Gastrocnemius medialis (tissue), 4 donors: ENCODE measurements around the gene PTGIR. TPM values are rescaled to one million over a fixed set of nuclear protein-coding genes. Genes with fewer than 3 reads are reported as not detected.

Source experiments
- ATAC-seq, 2 donors: fragments of 150-250 bp; one replicate each; pipeline ENCODE4 v1.9.1; 2016
- DNase-seq, 2 donors: peaks; one replicate each; pipeline ENCODE4 v3.0.0-alpha.2; 2019
- H3K27ac ChIP-seq, 4 donors: fragments of 200-600 bp; sonication (generic); 1 replicate in 1 of 4; 2 replicates in 3 of 4; pipeline ENCODE4 v1.5.1; 2016 to 2018; ENCODE audit warnings: mild to moderate bottlenecking in 2 of 4, moderate library complexity in 1 of 4
- H3K27me3 ChIP-seq, 3 donors: fragments of 200-600 bp; sonication (generic) in 2 of 3; 1 replicate in 1 of 3; 2 replicates in 2 of 3; pipeline versions ENCODE4 v1.5.1 to v1.6.0; 2016 to 2019; ENCODE audit warnings: mild to moderate bottlenecking in 1 of 3, moderate library complexity in 1 of 3
- H3K36me3 ChIP-seq, 2 donors: fragments of 200-600 bp; sonication (generic) in 1 of 2; one replicate each; pipeline ENCODE4 v1.5.1; 2017 to 2018
- H3K4me1 ChIP-seq, 2 donors: fragments of 200-600 bp; sonication (generic) in 1 of 2; one replicate each; pipeline ENCODE4 v1.5.1; 2016 to 2017; ENCODE audit warnings: mild to moderate bottlenecking in 2 of 2
- H3K4me3 ChIP-seq, 4 donors: fragments of 200-600 bp; sonication (generic) in 3 of 4; 1 replicate in 1 of 4; 2 replicates in 3 of 4; pipeline ENCODE4 v1.5.1; 2016 to 2019; ENCODE audit warnings: mild to moderate bottlenecking in 2 of 4
- H3K9me3 ChIP-seq, 3 donors: fragments of 200-600 bp; sonication (generic) in 2 of 3; 1 replicate in 1 of 3; 2 replicates in 2 of 3; pipeline ENCODE4 v1.5.1; 2016 to 2019
- POLR2A ChIP-seq, 2 donors: fragments of 450-650 bp; IDR thresholded peaks; one replicate each; pipeline ENCODE4 v1.6.1; 2017; ENCODE audit warnings: antibody characterized with exemption in 2 of 2, mild to moderate bottlenecking in 2 of 2, moderate library complexity in 2 of 2
- in situ Hi-C, 4 donors: fragments of 200-750 bp; cut with MboI; loops; one replicate each; pipeline versions ENCODE4 v1.15.0 to v1.8.0; 2017; ENCODE audit warnings: low sequenced_read_pairs in 4 of 4
- intact Hi-C: fragments of 100-400 bp; cut with DNase I; formaldehyde crosslinking; loops from one replicate; pipeline ENCODE4 v1.15.1; 2023; ENCODE audit warnings: low total_unique reads
- total RNA-seq, 4 donors: library from RNA; depleted of rRNA; stranded (reverse); fragments of >200 nt; gene quantifications; one replicate each; pipeline versions ENCODE4 v1.1.0 to v1.2.3, GENCODE V29; 2016
- TF ChIP-seq, protein P1 (sequence below), 5 experiments: fragments of 450-650 bp in 3 of 5; fragments of 200-600 bp in 2 of 5; sonication (generic) in 2 of 5; IDR thresholded peaks in 4 of 5; conservative IDR thresholded peaks in 1 of 5; 1 replicate in 4 of 5; 2 replicates in 1 of 5; pipeline ENCODE4 v1.5.1; 2016 to 2019; ENCODE audit warnings: antibody characterized with exemption in 5 of 5, mild to moderate bottlenecking in 3 of 5, moderate library complexity in 3 of 5

PTGIR gene
- total RNA-seq, 4 donors from 2014 or later, result 0.87 to 1.7 (median 1.3) TPM

DNA sequence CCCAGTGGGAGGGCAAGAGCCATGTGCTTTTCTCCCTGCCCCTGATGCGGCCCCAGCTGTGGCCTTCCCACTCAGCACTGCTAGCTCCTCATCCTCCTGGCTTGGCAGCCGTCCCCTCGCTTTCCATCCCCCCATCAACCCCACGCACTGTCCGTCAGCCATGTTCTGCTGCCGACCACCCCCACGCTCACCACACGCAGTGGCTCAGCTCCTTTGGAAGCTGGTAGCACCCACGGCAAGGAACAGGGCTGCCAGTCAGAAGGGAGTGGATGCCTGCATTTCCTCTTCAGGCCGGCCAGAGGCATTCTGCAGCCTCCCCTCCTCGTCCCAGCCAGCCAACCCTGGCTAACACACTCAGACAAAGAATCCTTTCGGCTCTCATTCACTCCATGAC lies 17.4 kb downstream of the PTGIR start:
- intact Hi-C loops, result no loop called here
- ATAC-seq (no peak), DNase-seq (peak in 1 of 2 donors; percentile 11)
- H3K27me3 ChIP-seq, result no peaks in the 10 kb centered on the region
- H3K4me3 ChIP-seq, result no peak overlapping the region
- H3K36me3 ChIP-seq, result peaks cover 0 to 49% of the 10 kb centered on the region in 2 donors
- no peak overlapping the region for H3K27ac ChIP-seq
- no peaks in the 10 kb centered on the region for H3K9me3 ChIP-seq
- H3K4me1 ChIP-seq, result peaks cover 27 to 31% of the 10 kb centered on the region in 2 donors
- in situ Hi-C loops, result no loop called here
- TF ChIP-seq POLR2A (IDR thresholded peaks at IDR 0.05), result no peak
- TF ChIP-seq, protein P1, sequence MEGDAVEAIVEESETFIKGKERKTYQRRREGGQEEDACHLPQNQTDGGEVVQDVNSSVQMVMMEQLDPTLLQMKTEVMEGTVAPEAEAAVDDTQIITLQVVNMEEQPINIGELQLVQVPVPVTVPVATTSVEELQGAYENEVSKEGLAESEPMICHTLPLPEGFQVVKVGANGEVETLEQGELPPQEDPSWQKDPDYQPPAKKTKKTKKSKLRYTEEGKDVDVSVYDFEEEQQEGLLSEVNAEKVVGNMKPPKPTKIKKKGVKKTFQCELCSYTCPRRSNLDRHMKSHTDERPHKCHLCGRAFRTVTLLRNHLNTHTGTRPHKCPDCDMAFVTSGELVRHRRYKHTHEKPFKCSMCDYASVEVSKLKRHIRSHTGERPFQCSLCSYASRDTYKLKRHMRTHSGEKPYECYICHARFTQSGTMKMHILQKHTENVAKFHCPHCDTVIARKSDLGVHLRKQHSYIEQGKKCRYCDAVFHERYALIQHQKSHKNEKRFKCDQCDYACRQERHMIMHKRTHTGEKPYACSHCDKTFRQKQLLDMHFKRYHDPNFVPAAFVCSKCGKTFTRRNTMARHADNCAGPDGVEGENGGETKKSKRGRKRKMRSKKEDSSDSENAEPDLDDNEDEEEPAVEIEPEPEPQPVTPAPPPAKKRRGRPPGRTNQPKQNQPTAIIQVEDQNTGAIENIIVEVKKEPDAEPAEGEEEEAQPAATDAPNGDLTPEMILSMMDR (IDR thresholded peaks at IDR 0.05 in 4 of 5, conservative IDR thresholded peaks at IDR 0.05 in 1 of 5), result no peak

DNA sequence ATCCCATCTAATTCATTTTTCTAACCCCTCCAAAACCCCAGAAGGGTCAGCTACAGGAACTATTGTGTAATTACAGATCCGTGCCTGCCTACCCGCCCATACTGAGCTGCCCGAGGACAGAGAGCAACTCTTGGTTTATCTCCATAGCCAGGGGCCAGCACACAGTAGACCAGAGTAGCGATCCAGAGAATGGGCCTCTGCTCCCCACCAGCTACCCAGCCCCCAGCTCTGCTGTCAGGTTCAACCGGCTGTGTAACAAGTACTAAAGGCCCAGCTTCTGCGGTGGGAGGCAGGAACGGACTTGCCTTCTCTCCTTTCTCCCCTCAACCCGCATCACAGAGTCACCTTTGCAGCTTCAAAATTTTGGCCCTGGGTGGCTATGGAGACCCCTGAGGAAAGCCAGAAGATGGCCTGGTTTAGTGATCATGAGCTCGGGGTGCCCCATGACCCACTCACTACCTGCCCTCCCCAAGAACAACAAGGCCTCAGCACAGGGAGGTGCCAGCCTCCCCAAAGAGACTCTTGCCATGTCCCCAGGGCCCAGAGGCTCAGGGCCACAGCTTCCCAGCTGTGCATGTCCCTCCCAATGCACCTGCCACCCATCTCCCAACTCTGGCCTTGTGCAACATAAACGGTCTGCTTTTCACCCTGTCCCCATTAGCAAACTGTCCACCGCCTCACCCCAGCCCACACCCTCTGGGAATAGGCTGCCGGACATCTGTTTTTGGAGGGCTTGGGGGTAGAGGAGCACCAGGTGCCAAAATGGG lies 18.0 kb downstream of the PTGIR start:
- H3K9me3 ChIP-seq, result no peaks in the 10 kb centered on the region
- DNase-seq (no peak), ATAC-seq (no peak)
- in situ Hi-C loops, result no loop called here
- no peaks in the 10 kb centered on the region for H3K27me3 ChIP-seq
- intact Hi-C loops, result no loop called here
- H3K4me1 ChIP-seq, result peaks cover 31 to 37% of the 10 kb centered on the region in 2 donors
- no peak overlapping the region for H3K4me3 ChIP-seq
- no peak overlapping the region for H3K27ac ChIP-seq
- TF ChIP-seq, protein P1 (IDR thresholded peaks at IDR 0.05 in 4 of 5, conservative IDR thresholded peaks at IDR 0.05 in 1 of 5), result no peak
- no peak for TF ChIP-seq POLR2A (IDR thresholded peaks at IDR 0.05)
- peaks cover 0 to 49% of the 10 kb centered on the region in 2 donors for H3K36me3 ChIP-seq

DNA sequence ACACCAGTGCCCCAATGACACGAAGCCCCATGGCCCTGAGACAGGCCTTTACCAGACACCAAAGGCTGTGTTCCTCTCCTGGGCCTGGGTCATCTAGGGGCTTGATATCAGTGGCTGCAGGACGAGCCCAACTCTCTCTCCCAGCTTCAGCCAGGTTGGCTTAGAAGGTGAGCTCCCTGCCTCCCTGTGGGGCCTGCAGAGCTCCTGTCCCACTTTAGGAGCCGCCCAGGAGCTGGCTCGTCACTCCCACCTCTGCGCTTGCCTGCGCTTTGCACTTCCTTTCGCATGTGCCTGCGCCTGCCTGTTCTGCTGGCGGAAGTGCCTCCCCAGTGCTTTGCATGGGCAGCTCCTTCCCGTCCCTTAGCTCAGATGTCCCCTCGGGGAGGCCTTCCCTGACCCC lies 18.9 kb downstream of the PTGIR start:
- Histone ChIP-seq H3K4me1 (peaks cover 31 to 38% of the 10 kb centered on the region in 2 donors), H3K36me3 (peaks cover 0 to 49% of the 10 kb centered on the region in 2 donors), H3K9me3 (no peaks in the 10 kb centered on the region), H3K4me3 (no peak overlapping the region), H3K27ac (peak overlapping the region in 1 of 4 donors; percentile 4), H3K27me3 (no peaks in the 10 kb centered on the region)
- in situ Hi-C loops, result no loop called here
- DNase-seq (no peak), ATAC-seq (no peak)
- intact Hi-C loops, result no loop called here
- TF ChIP-seq, protein P1 (IDR thresholded peaks at IDR 0.05 in 4 of 5, conservative IDR thresholded peaks at IDR 0.05 in 1 of 5), result no peak
- no peak for TF ChIP-seq POLR2A (IDR thresholded peaks at IDR 0.05)

DNA sequence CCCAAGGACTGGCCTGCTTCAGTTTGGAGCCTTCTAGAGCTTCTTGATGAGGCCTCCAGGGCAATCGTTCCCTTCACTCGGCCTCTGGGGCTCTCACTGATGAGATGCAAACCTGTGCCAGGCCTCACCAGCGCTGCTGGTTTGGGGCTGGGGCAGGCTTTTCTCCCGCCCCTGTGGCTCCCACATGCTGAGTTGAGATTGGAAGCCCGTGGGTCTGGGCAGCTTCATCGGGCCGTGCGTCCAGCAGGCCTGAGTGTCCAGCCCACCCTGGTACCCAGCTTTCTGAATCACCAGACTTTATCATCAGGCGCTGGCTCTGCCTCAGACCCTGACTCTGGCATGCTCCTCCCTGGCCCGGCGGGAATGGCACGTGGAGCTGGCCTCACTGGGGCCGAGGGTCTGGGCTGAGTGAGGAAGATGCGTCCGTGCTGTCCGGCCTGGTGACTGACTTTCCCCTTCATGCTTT lies 19.5 kb downstream of the PTGIR start:
- H3K4me1 ChIP-seq, result peaks cover 31 to 38% of the 10 kb centered on the region in 2 donors
- intact Hi-C loops (no loop called here), in situ Hi-C loops (no loop called here)
- H3K4me3 ChIP-seq, result no peak overlapping the region
- DNase-seq, result no peak
- H3K27me3 ChIP-seq, result no peaks in the 10 kb centered on the region
- H3K9me3 ChIP-seq, result no peaks in the 10 kb centered on the region
- peaks cover 0 to 49% of the 10 kb centered on the region in 2 donors for H3K36me3 ChIP-seq
- TF ChIP-seq, protein P1 (IDR thresholded peaks at IDR 0.05 in 4 of 5, conservative IDR thresholded peaks at IDR 0.05 in 1 of 5), result no peak
- no peak for TF ChIP-seq POLR2A (IDR thresholded peaks at IDR 0.05)
- peak overlapping the region in 2 of 4 donors; percentile 4 to 8 for H3K27ac ChIP-seq
- no peak for ATAC-seq
